GM12892 (cell line): ENCODE measurements around the gene ECE1.

Experiments used
- POLR2A ChIP-seq: IDR thresholded peaks from 2 replicates; pipeline ENCODE4 v1.6.1; 2011; ENCODE audit warnings: low read depth, low read length, control low read depth
- POLR2AphosphoS5 ChIP-seq: IDR thresholded peaks from 2 replicates; pipeline ENCODE4 v1.6.1; 2011; ENCODE audit warnings: low read depth, low read length, control low read depth
- TAF1 ChIP-seq: IDR thresholded peaks from 2 replicates; pipeline ENCODE4 v1.6.1; 2011; ENCODE audit warnings: low read depth, mild to moderate bottlenecking, control low read depth, low read length, borderline replicate concordance

- TF ChIP-seq POLR2AphosphoS5: no peak
- TF ChIP-seq POLR2A: no peak
- no peak for TF ChIP-seq TAF1
Measured at GRCh38 chr1:21320410-21321108, 30.3 kb upstream of the ECE1 start.
